NOMO-1 treated with dmso at 0.1 percent for 144 hours (cell line): Measurements from ENCODE around the gene KCNJ6.
"Not testable (repeated sequence)": the region's sequence is repeated elsewhere in the genome, so short reads cannot be mapped to it uniquely, and the experiment has no call there.

Experiments
- DNase-seq: peaks from one replicate; lab custom pipeline; 2025; ENCODE audit not compliant: unreplicated experiment; lab: John Stamatoyannopoulos, UW

KCNJ6 gene

DNA sequence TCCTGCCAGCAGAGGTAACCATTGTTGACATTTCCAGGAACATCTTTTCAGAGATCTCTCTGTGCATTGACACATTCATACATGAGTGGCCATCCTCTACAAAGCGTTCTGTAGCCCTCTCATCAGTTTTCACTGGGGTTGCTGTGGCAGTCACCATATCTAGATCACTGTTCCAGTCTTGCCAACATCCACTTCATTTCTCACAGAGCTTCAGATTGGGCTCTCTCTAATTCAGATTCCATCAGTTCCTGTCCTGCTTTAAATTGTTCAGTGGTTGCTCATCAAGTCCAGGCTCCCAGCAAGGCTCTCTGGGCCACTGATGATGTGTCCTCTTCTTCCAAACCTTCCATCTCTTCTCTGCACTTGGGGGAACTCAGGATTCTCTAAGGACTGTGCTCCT is 173.7 kb downstream of the KCNJ6 start:
- no peak for DNase-seq

DNA sequence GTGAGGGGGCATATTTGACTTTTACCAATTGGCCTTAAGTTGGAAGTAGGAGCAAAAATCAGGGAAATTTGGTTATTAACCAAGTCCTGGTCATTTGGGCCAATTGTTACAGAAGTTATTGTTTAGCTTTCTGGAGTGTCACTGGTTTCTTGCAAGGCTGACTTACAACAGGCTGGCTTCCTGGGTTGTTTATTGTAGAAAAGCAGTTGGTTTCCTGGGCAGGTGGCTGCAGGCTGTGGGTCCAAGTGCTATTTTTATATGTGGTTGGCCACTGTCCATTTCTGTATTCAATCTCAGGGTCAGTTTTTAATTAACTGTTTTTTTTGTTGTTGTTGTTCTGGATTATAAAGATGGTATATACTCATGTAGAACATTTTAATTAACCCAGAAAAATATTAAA is 174.1 kb downstream of the KCNJ6 start:
- no peak for DNase-seq

- no peak for DNase-seq
Observed at GRCh38 chr21:37737996-37738395, 178.3 kb downstream of the KCNJ6 start.

DNA sequence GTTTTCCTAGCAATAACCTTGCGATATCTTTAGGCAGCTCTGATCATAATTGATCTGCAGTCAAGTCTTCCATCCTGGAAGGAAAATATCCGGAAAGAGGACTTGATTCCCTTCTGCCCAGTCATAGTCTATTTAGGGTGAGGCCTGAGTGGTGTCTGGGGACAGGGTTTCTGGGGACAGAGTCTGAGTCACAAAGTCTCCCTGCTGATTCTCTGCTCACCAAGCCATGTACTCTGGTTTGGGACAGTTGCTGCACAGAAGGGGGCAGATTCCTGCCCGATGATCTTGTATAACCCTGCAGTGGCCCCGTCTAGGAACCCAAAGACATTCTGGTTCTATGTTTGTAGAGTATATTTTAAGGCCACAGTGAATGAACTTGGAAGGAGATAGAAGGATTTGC is 178.8 kb downstream of the KCNJ6 start:
- no peak for DNase-seq

GRCh38 chr21:37734846-37735245 is 181.4 kb downstream of the KCNJ6 start:
- DNase-seq = no peak

DNA sequence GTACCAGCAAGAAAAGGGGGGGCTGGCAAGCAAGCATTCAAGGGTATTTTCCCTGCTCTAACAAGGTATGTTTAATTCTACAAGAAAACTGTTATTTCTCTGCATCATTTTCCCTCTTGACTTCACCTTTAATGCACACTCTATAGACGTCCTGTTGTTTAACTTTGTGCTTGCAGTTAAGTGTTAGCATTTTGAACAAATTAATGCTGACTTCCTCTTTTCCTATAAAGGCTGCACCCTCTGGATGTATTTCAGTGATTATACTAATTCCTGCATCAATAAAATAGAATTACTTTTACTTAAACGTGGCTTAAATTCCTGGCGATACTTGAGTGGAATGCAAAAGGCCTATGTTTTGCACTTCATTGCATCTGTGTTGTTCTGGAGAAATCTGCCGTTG is 183.3 kb downstream of the KCNJ6 start:
- DNase-seq = no peak

DNA sequence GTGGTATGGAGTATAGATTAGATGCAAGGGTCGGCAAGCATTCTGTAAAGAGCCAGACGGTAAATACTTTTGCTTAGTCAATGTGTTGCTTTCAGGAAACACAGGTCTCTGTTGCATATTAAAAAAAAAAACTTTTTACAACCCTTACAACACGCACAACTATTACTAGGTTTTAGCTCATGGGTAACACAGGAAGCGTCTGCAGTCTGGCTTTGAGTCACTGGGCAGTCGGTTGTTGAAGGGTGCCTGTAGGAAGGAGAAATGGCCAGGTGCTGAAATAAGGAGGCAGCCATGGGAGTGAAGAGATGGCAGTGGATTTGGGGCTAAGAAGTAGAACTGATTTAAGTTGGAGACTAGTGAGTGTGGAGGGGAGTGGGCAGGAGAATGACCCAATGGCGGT is 192.1 kb downstream of the KCNJ6 start:
- DNase-seq = no peak

- no peak for DNase-seq
Observed at GRCh38 chr21:37717534-37717933, 198.7 kb downstream of the KCNJ6 start.

DNA sequence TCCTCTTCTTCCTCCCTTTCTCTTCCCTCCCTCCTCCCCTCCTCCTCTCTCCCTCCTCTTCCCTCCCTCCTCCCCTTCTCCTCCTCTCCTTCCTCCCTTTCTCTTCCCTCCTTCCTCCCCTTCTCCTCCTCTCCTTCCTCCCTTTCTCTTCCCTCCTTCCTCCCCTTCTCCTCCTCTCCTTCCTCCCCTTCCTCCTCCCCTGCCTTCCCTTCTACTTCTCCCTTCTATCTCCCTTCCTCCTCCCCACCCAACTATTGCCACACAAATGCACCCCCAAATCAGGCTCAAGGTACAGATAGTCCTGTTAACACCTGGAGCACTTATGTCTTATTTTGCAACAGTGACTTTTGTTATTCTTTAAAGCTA is 203.7 kb downstream of the KCNJ6 start:
- DNase-seq = not testable (repeated sequence)

DNA sequence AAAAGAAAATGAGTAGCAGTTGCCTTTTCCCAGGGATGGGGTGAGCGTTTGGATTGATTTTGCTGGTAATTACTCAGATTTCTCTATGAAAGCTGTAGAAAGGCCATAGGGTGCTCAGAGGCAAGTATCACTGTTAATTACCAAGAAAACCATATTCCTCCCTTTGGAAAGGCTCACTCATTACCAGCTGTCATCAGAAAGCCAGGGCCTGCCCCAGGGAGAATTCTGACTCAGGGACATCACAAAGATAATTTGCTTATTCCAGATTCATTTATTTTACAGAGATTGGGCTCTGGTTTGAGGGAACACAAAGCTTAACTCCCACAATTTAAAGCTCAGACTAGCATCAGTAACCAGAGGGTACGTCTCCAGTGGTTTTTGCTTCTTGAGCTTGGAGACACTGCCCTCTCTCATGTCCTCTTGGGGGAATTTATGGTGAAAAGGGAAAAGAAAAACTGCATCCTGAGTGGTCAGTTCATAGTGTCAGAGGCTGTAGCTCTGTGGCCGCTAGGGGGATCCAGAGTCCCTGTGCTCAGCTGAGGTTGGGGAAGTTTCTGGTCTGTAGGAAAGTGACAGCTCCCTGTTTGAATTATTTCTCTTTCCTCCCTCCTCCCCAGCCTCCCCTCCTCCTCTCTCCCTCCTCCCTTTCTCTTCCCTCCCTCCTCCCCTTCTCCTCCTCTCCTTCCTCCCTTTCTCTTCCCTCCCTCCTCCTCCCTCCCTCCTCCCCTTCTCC is 204.3 kb downstream of the KCNJ6 start:
- peak; percentile 65 for DNase-seq

GRCh38 chr21:37711286-37711829 is 204.9 kb downstream of the KCNJ6 start:
- no peak for DNase-seq

DNA sequence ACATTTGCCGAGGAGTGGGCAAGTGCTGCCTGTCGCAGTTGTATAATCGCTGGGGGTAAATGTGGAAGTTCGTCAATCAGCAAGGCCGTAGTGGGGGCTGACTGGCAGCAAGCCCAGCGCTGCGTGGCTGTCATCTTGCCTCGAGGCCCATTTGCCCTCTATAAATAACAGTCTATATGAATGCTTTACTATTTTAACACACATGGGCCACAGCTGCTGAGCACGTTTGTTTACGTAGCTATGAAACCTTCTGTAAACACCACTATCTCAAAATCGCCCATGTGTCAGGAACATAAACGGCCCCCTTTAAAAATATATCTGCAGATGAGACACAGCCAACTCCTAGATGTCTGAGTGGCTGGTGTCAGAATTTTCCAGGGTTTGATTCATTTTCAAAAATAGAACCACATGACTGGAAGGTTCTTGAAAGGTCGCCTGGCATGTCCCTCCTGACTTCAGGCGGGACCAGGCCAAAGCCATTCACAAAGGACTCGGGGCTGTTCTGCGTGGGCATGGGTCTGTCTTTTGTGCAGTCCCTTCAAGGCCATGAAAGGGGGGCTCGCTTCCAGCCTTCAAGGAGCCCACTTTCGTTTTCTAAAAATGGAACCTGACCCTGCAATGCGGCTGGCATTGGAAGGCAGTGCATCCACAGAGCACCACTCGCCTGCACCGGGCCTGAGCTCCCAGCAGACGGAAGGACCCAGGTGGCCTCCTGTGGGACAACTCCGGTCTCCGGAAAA is 205.5 kb downstream of the KCNJ6 start:
- DNase-seq = no peak

DNA sequence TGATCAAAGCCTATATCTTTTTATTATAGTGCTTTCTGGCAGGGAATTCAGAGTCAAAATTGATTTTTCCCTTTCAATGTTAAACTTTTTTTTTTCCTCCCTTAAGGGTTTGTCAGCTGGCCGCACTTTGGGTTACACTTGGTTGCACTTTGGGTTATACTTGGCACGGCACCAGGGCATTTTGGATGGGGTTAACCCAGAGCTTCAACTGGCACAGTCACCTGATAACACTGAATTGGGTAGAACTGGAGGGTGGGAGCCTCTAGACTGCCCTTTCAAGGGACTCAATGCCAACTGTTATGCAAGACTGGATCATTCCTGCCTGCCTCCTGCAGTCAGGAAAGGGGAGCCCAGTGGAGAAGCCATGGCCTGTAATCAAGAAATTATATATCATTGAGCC is 211.5 kb downstream of the KCNJ6 start:
- no peak for DNase-seq

- DNase-seq = no peak
Observed at GRCh38 chr21:37702241-37702640, 214.0 kb downstream of the KCNJ6 start.

GRCh38 chr21:37700641-37701202 is 215.5 kb downstream of the KCNJ6 start:
- peak; percentile 25 for DNase-seq

DNA sequence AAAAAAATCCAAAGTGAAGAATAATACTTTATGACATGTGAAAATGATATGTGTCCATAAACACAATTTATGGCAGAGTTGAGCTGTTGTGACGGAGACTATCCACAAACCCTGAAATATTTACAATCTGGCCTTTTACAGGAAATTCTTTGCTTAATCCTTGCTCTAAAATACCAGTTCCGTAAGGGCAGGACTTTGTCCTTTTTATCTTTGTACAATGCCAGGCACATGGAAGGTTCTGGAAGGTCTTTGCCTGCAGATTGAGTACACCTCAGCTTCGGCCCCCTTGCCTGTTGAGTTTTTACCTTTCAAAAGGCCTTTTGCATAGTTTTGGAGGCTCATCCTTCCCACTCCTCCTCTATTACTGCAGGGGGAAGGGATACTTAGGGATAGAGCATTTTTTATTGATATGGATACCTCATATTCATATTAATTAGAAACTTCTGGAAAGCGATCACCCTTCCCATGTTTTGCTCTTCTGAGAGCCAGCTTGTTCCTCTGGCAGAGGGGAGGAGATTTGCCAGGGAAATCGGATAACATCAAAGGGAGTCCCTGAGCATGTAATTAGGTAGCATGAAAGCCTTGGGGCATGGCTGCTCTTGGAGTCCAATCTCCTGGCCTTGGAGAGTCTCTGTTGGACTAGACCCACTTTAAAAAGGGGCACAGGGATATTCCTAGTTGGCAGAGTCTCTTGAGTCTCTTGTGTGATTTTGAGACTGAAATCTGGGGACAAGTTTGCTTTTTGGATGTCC is 217.1 kb downstream of the KCNJ6 start:
- DNase-seq = no peak

GRCh38 chr21:37696936-37697335 is 219.3 kb downstream of the KCNJ6 start:
- DNase-seq = no peak

DNA sequence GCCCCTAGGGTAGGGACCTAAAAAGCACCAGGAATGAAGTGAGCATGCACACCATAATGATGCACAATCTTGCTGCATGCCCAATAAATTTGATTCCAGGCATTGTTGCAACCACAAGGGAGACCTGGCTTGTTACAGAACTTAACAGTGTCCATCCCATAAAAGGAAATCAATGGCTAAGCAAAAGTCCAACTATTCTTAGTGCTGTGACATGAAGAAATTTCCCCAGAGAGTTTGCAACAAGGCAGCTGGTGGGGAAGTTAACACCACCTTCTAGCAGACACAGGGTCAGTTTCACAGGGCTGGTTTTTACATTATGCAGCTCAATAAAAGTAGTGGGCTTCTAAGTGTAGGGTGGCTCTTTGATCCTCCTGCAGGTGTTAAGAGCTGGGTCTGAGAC is 221.1 kb downstream of the KCNJ6 start:
- DNase-seq = no peak

DNA sequence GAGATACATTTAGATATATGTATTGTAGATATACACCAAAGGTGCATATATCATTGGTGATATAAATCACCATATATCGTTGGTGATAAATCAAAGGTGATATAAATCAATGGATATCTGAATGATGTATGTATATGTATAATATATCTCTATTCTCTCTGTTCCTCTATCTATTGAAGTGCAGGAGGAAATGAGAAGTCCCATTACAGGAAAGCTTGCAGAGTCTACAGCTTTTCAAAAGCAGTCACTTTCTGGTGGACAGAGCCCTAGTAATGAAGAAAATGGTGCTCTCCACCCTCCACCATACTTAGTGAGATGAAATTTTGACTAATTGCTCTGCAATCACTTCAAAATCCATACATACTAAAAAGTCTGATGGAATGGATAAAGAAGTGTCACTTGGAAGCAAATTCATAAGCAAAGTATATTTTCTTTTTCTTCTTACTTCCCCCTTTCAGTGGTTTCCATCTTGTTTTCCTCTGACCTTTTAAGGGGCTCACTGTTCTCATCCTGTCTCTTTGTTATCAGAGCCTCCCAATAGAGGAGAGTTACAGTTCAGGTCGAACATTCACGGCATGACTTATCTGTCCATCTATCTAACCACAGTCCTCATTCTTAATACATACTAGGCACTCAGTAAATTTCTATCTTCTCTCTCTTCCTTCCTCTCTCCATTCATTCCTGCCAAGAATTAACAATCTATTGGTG is 227.2 kb downstream of the KCNJ6 start:
- no peak for DNase-seq

- peak; percentile 14 for DNase-seq
Observed at GRCh38 chr21:37686991-37687810, 229.1 kb downstream of the KCNJ6 start.
